ENCODE data around the gene PAGR1.
A peak's percentile ranks its signal among the peaks of the same experiment; 100 is the strongest.
"Not testable (repeated sequence)": the region's sequence is repeated elsewhere in the genome, so short reads cannot be mapped to it uniquely, and the experiment has no call there.

The PAGR1 gene

GRCh38 chr16:29841631-29842030 is 25.7 kb downstream of the PAGR1 start:
- no peak for DNase-seq

- no peak for DNase-seq
These were observed 26.9 kb downstream of the PAGR1 start for GRCh38 chr16:29842732-29843346.

GRCh38 chr16:29843931-29844330 is 28.0 kb downstream of the PAGR1 start:
- DNase-seq: no peak

GRCh38 chr16:29844575-29845331 is 28.8 kb downstream of the PAGR1 start:
- no peak for DNase-seq

GRCh38 chr16:29845656-29846055 is 29.7 kb downstream of the PAGR1 start:
- no peak for DNase-seq

- DNase-seq: peak; percentile 91
These were observed 32.7 kb downstream of the PAGR1 start for GRCh38 chr16:29848420-29849297.

GRCh38 chr16:29849505-29849904 is 33.6 kb downstream of the PAGR1 start:
- DNase-seq: no peak

GRCh38 chr16:29850998-29851397 is 35.0 kb downstream of the PAGR1 start:
- DNase-seq: no peak

- DNase-seq: no peak
These were observed 36.7 kb downstream of the PAGR1 start for GRCh38 chr16:29852654-29853053.

GRCh38 chr16:29854520-29855100 is 38.7 kb downstream of the PAGR1 start:
- no peak for DNase-seq

- no peak for DNase-seq
These were observed 41.3 kb downstream of the PAGR1 start for GRCh38 chr16:29857133-29857760.

GRCh38 chr16:29858149-29858849 is 42.3 kb downstream of the PAGR1 start:
- DNase-seq: no peak

- no peak for DNase-seq
These were observed 43.0 kb downstream of the PAGR1 start for GRCh38 chr16:29858974-29859373.

- DNase-seq: no peak
These were observed 44.3 kb downstream of the PAGR1 start for GRCh38 chr16:29860218-29860617.

- no peak for DNase-seq
These were observed 46.5 kb downstream of the PAGR1 start for GRCh38 chr16:29862383-29862883.

GRCh38 chr16:29862884-29863668 is 47.1 kb downstream of the PAGR1 start, which contains the start of gene CDIPT:
TSS of gene CDIPT (minus strand) at chr16:29863226. CDS start at chr16:29862857, 369 bp downstream.
- peak; percentile 96 for DNase-seq

- no peak for DNase-seq
These were observed 47.7 kb downstream of the PAGR1 start for GRCh38 chr16:29863669-29863984.

- DNase-seq: no peak
These were observed 48.3 kb downstream of the PAGR1 start for GRCh38 chr16:29864205-29864604.

GRCh38 chr16:29868396-29869009 is 52.6 kb downstream of the PAGR1 start:
- no peak for DNase-seq

GRCh38 chr16:29869067-29869466 is 53.1 kb downstream of the PAGR1 start:
- DNase-seq: not testable (repeated sequence)
